HepG2 (cell line): ENCODE measurements around the gene IBTK.

Experiments used
- RNF2 ChIP-seq: fragments of 450-650 bp; conservative IDR thresholded peaks from 2 replicates; pipeline ENCODE4 v1.6.1; 2016; ENCODE audit warnings: low read depth
- ZNF513 ChIP-seq: sonication (generic); formaldehyde crosslinking; conservative IDR thresholded peaks from 2 replicates; pipeline ENCODE4 v1.5.0; 2020; ENCODE audit warnings: missing genetic modification reagents
- TF ChIP-seq, protein P1 (sequence below): sonication (generic); formaldehyde crosslinking; IDR thresholded peaks from 2 replicates; pipeline ENCODE4 v1.5.1; 2020; ENCODE audit warnings: mild to moderate bottlenecking, missing genetic modification reagents, borderline replicate concordance

DNA sequence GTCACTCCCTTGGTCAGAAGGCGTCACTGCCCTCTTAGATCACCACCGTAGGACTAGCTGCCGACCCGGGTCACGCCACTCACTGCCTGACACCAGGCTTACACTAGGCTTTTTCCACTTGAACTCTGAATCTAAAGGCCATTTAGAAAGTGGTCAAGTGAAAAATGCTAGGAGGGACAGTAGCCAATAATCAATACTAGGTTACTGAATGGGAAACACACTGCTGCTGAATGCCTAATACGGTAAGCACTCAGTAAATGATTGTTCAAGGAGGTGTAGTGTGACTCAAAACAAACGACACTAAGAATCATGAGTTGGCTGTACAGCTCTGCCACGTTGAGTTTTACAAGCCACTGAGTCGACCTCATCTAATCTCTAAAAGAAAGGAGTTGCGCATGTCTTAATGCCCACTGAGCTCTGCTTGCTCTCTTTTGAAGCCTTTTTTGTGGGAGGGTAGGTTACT lies 760 bp upstream of the IBTK start:
- TF ChIP-seq, protein P1, sequence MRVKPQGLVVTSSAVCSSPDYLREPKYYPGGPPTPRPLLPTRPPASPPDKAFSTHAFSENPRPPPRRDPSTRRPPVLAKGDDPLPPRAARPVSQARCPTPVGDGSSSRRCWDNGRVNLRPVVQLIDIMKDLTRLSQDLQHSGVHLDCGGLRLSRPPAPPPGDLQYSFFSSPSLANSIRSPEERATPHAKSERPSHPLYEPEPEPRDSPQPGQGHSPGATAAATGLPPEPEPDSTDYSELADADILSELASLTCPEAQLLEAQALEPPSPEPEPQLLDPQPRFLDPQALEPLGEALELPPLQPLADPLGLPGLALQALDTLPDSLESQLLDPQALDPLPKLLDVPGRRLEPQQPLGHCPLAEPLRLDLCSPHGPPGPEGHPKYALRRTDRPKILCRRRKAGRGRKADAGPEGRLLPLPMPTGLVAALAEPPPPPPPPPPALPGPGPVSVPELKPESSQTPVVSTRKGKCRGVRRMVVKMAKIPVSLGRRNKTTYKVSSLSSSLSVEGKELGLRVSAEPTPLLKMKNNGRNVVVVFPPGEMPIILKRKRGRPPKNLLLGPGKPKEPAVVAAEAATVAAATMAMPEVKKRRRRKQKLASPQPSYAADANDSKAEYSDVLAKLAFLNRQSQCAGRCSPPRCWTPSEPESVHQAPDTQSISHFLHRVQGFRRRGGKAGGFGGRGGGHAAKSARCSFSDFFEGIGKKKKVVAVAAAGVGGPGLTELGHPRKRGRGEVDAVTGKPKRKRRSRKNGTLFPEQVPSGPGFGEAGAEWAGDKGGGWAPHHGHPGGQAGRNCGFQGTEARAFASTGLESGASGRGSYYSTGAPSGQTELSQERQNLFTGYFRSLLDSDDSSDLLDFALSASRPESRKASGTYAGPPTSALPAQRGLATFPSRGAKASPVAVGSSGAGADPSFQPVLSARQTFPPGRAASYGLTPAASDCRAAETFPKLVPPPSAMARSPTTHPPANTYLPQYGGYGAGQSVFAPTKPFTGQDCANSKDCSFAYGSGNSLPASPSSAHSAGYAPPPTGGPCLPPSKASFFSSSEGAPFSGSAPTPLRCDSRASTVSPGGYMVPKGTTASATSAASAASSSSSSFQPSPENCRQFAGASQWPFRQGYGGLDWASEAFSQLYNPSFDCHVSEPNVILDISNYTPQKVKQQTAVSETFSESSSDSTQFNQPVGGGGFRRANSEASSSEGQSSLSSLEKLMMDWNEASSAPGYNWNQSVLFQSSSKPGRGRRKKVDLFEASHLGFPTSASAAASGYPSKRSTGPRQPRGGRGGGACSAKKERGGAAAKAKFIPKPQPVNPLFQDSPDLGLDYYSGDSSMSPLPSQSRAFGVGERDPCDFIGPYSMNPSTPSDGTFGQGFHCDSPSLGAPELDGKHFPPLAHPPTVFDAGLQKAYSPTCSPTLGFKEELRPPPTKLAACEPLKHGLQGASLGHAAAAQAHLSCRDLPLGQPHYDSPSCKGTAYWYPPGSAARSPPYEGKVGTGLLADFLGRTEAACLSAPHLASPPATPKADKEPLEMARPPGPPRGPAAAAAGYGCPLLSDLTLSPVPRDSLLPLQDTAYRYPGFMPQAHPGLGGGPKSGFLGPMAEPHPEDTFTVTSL (CRISPR knock-in tag) = no peak; the same call in 1 of the 2 replicates
- TF ChIP-seq ZNF513 (CRISPR knock-in tag) (no peak), RNF2 (no peak)
